Measurements from ENCODE around the gene WWOX. TPM values are rescaled to one million over a fixed set of nuclear protein-coding genes. Genes with fewer than 3 reads are reported as not detected.
A peak's percentile ranks its signal among the peaks of the same experiment; 100 is the strongest.
"Not testable (repeated sequence)": the region's sequence is repeated elsewhere in the genome, so short reads cannot be mapped to it uniquely, and the experiment has no call there.

The WWOX gene
- total RNA-seq, 1 donor from 2014 or later = 29.6 TPM

DNA sequence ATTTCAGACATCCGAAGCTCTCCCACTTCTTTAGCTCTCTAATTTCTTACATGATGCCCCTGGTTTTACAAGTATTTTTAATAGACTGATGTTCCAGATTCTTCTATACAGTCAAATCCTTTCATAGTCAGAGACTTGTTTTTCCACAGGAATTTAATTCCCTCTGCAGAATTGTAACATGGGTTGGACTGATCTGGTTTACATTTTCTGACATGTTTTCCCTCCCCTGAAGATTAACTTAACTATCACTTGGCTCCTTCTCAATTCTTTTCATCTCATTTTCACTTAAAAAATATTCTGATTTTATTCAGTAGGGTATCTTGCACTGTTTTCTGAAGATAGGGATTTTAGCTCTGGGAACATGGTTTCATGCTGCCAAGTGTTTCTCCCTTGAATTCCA, 1148.9 kb downstream of the WWOX start:
- no peak for TF ChIP-seq CTCF (conservative IDR thresholded peaks at IDR 0.05; ENCODE audit: low read depth, low read length)
- no peak overlapping the region for H3K4me3 ChIP-seq (ENCODE audit: low read depth, low read length)
- DNase-seq (ENCODE audit: low read depth) = no peak

DNA sequence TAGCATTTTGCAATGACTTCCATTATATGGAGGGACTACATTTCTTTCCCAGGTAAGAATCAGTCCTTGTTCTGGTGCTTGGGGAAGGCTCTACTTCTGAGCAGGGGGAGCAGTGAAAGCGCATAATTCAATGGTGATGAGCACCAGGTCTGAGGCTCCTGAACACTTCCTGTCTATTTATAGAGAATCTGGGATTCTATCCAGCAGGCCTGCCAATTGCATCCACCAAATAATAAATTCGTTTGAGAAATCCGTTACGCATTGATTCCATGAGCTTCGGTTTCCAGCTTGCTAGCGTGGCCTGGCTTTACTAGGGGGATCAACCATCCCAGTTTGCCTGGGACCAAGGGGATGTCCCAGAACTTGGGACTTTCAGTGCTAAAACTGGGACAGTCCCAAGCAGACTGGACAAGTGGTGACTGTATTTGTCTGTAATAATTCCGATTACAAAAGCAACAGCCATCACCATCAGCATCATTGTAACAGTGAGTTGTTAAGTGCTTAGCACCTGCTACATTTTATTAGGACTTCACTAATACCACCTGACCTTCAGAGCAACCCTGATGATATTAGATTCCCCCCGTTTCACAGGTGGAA, 1151.1 kb downstream of the WWOX start:
- TF ChIP-seq CTCF (conservative IDR thresholded peaks at IDR 0.05; ENCODE audit: low read depth, low read length) = no peak
- DNase-seq (ENCODE audit: low read depth) = no peak
- H3K4me3 ChIP-seq (ENCODE audit: low read depth, low read length) = no peak overlapping the region

DNA sequence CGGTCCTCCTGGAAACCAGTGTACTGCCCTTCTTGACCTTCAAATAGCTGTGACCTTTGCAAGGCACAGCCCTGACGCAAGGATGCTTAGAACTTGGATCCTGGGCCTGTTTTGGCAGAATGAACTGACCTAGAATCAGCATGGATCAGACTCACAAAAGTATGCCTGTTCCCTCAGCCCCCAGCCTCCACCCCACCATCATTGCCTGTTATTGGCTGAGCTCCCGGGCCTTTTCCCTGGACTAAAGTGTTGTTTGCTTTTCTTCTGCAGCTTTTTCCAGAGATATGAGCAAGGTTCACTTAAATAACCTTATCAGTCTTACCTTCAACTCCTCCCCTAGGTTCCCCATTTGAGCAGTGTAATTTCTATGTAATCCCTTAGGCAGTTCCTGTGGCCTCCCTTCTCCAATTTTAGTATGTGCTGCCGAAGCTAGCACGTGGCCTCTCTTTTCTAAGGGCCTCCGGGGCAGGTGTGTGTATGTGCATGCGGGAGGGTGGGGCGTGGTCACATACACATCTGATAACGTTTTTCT, 1153.7 kb downstream of the WWOX start:
- no peak for DNase-seq (ENCODE audit: low read depth)
- H3K4me3 ChIP-seq (ENCODE audit: low read depth, low read length) = no peak overlapping the region
- TF ChIP-seq CTCF (conservative IDR thresholded peaks at IDR 0.05; ENCODE audit: low read depth, low read length) = no peak

GRCh38 chr16:79257953-79258490, 1158.6 kb downstream of the WWOX start:
- no peak for DNase-seq (ENCODE audit: low read depth)
- H3K4me3 ChIP-seq (ENCODE audit: low read depth, low read length) = no peak overlapping the region
- TF ChIP-seq CTCF (conservative IDR thresholded peaks at IDR 0.05; ENCODE audit: low read depth, low read length) = no peak

DNA sequence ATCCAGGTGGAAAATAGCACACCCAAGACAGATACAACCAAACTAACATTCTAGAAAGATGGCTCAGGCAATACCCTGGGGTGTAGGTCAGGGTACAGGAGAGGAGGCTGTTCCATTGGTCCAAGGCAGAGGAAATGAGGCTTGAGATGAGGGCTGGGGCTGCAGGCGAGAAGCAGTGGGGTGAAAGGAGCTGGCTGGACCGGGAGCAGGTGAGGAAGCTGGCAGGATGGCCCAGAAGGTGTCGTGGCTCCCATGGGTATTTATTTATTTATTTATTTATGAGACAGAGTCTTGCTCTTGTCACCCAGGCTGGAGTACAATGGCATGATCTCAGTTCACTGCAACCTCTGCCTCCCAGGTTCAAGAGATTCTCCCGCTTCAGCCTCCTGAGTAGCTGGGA, 1161.4 kb downstream of the WWOX start:
- H3K4me3 ChIP-seq (ENCODE audit: low read depth, low read length); DNase-seq (ENCODE audit: low read depth): not testable (repeated sequence)

GRCh38 chr16:79261481-79261940, 1162.1 kb downstream of the WWOX start:
- H3K4me3 ChIP-seq (ENCODE audit: low read depth, low read length) = no peak overlapping the region
- peak; percentile 62 for TF ChIP-seq CTCF (conservative IDR thresholded peaks at IDR 0.05; ENCODE audit: low read depth, low read length)
- DNase-seq (ENCODE audit: low read depth) = peak; percentile 75

- TF ChIP-seq CTCF (conservative IDR thresholded peaks at IDR 0.05; ENCODE audit: low read depth, low read length) = no peak
- H3K4me3 ChIP-seq (ENCODE audit: low read depth, low read length) = no peak overlapping the region
- DNase-seq (ENCODE audit: low read depth) = no peak
These were observed 1162.6 kb downstream of the WWOX start for GRCh38 chr16:79261944-79262552.

Other genes with a start within 250 kb of the WWOX start
- not detected in 2 replicates for gene CLEC3A, start 77.1 kb upstream of the WWOX start, total RNA-seq

Data from epithelial cell of proximal tubule (primary cell).